ENCODE data around the gene RHBDL2.
A peak's percentile ranks its signal among the peaks of the same experiment; 100 is the strongest.

Gene RHBDL2

DNA sequence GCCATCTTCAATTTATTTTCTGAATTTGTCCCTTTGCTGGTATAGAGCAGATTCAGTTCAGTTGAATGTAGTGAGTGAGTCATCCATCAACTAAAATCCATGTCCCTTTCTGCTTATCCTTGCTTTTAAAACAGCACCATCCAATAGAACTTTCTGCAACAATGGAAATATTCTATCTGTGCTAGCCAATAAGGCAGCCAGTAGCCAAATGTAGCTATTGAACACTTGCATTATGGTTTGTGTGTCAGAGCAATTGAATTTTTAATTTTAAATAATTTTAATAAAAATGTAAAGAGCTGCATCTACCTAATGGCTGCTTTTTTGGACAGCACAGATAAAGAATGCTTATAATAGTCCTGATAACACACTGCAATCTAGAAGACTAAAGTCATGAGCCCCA is 60.1 kb downstream of the RHBDL2 start, which contains the start of gene GJA9:
Gene GJA9, minus strand, starts transcription at position 101 of the 400 bp plus-strand sequence. CDS start 5,489 bp downstream, outside the sequence.
- DNase-seq (ENCODE audit: low read depth): no peak
- H3K4me3 ChIP-seq (ENCODE audit: low read depth, low read length): no peak within 1 kb of the TSS
- TF ChIP-seq, protein P1, sequence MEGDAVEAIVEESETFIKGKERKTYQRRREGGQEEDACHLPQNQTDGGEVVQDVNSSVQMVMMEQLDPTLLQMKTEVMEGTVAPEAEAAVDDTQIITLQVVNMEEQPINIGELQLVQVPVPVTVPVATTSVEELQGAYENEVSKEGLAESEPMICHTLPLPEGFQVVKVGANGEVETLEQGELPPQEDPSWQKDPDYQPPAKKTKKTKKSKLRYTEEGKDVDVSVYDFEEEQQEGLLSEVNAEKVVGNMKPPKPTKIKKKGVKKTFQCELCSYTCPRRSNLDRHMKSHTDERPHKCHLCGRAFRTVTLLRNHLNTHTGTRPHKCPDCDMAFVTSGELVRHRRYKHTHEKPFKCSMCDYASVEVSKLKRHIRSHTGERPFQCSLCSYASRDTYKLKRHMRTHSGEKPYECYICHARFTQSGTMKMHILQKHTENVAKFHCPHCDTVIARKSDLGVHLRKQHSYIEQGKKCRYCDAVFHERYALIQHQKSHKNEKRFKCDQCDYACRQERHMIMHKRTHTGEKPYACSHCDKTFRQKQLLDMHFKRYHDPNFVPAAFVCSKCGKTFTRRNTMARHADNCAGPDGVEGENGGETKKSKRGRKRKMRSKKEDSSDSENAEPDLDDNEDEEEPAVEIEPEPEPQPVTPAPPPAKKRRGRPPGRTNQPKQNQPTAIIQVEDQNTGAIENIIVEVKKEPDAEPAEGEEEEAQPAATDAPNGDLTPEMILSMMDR (IDR thresholded peaks at IDR 0.05; ENCODE audit: control insufficient read depth, extremely low read depth, insufficient read depth): no peak

DNA sequence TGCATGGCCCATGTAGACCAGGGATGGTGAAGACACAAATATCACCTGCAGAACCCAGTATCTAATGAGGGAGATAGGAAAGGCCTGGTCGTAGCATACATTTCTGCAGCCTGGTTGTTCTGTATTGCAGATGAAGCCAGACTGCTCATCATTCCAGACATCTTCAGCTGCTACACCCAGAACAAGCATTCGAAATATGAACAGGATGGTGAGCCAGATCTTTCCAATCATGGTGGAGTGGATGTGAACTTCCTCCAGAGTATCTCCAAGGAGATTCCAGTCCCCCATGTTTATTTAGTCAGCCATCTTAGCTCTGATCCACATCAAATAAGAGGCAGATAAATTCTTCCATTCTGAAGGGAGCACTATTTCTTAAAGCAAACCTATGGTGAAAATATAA is 65.8 kb downstream of the RHBDL2 start:
- TF ChIP-seq, protein P1 (IDR thresholded peaks at IDR 0.05; ENCODE audit: control insufficient read depth, extremely low read depth, insufficient read depth): no peak
- no peak for DNase-seq (ENCODE audit: low read depth)
- H3K4me3 ChIP-seq (ENCODE audit: low read depth, low read length): no peak overlapping the region

DNA sequence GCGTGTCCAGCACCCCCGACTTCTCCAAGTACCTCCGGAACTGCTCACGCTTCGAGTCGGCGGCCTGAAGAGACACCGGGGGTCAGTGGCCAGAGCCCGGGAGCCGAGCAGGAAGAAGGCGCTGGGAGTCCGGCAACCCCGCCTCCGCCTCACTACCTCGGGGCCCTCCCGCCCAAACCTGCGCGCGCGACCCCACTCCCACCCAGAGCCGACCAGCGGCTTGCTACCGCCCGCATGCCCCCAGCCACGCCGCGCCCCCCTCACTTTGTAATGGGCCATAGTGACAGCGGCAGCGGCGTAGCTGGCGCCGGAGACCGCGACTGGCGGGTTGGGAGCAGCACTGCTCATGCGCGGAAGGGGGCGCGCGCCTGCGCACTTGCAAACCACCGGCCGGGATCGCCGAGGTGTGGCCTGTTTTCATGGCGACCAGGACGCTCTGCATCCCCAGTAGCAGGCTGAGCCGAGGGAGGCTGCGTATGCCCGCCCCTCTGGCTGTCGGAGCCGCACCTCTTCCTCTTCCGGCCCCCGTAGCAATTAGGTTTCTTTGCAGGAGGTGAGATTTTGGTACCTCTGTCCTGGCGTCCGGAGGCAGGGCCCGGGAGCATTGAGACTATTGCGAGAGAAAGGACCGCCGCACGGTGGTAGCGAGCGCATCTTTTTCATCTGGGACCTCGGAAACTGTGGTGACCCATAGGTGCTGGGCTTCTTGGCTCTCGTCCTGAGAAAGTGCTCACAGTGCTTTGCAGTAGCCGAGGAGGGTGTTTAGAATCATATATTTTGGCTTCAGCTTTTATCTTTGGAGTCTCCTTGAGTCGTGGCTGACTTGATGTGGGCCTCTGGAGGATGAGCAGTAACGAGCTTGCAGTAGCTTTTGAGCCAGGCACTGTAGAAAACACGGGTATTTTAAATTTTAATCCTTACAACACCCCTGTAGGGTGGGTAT is 68.3 kb downstream of the RHBDL2 start, which contains the start of gene MYCBP:
Gene MYCBP, minus strand, starts transcription at position 322 of the 943 bp plus-strand sequence. Its CDS starts 43 bp downstream, at position 279.
- TF ChIP-seq, protein P1 (IDR thresholded peaks at IDR 0.05; ENCODE audit: control insufficient read depth, extremely low read depth, insufficient read depth): no peak; the same call in 1 of the 2 replicates

DNA sequence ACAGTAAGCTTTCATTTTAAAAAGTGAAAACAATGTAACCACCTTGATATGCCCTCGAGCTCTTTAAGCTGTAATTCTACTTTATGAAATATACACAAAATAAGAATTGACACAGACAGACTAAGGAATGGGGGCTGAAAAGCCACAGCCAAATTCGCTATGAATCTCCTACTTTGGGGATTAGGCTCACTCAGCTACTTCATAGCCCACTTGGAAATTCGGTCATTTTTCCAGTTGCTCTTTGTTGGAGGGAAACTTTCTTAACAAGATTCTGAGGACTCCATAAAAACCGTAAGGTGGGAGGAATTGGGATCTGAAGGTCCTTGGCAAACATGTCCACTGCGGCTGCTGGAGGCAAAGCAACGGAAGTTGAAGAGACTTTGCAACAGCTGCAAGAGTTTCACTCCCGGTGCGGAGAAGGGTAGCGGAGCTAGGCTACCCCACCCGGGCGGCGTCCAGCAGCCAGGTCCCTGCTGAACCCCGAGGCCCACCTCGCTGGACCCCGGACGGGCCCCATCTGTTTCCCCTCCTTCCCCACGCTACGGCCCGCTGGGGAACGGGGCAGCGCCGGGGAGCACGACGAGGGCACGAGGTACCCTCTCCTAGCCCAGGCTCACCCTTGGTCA is 69.1 kb downstream of the RHBDL2 start:
- no peak for DNase-seq (ENCODE audit: low read depth)
- TF ChIP-seq, protein P1 (IDR thresholded peaks at IDR 0.05; ENCODE audit: control insufficient read depth, extremely low read depth, insufficient read depth): no peak
- peak overlapping the region; percentile 89 for H3K4me3 ChIP-seq (ENCODE audit: low read depth, low read length)

More for the DNA sequence above, 68.3 kb downstream of the RHBDL2 start, which contains the start of gene MYCBP:
- peak within 1 kb of the TSS; percentile 89 for H3K4me3 ChIP-seq (ENCODE audit: low read depth, low read length)
- peak; percentile 89 for DNase-seq (ENCODE audit: low read depth)

DNA sequence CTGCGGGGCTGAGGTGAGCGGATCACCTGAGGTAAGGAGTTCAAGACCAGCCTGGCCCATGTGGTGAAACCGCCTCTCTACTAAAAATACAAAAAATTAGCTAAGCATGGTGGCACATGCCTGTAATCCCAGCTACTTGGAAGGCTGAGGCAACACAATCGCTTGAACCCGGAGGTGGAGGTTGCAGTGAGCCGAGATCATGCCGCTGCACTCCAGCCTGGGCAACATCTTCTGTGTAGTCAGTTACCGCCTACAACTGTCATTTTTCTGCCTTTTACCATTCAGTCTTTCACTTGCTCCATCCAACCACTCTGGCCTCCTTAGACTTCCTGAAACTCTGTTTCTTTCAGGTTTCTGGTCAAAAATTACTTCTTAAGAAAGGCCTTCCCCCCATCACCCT is 70.6 kb downstream of the RHBDL2 start:
- TF ChIP-seq, protein P1 (IDR thresholded peaks at IDR 0.05; ENCODE audit: control insufficient read depth, extremely low read depth, insufficient read depth): no peak
- no peak overlapping the region for H3K4me3 ChIP-seq (ENCODE audit: low read depth, low read length)
- DNase-seq (ENCODE audit: low read depth): no peak

DNA sequence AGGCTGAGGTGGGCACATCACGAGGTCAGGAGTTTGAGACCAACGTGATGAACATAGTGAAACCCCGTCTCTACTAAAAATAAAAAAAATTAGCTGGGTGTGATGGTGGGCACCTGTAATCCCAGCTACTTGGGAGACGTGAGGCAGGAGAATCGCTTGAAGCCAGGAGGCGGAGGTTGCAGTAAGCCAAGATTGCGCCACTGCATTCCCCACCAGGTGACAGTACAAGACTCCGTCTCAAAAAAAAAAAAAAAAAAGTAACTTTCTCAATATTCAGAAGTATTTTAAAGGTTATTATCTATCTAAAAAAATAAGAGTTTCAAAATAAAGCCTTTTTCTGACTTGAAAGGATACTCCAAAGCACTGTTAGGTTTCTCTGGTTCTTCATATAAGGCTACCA is 74.4 kb downstream of the RHBDL2 start:
- no peak overlapping the region for H3K4me3 ChIP-seq (ENCODE audit: low read depth, low read length)
- DNase-seq (ENCODE audit: low read depth): no peak
- TF ChIP-seq, protein P1 (IDR thresholded peaks at IDR 0.05; ENCODE audit: control insufficient read depth, extremely low read depth, insufficient read depth): no peak
